ENCODE measurements around the gene INTS6. TPM values are rescaled to one million over a fixed set of nuclear protein-coding genes. Genes with fewer than 3 reads are reported as not detected.
"Not testable (repeated sequence)": the region's sequence is repeated elsewhere in the genome, so short reads cannot be mapped to it uniquely, and the experiment has no call there.

INTS6 gene
- polyA plus RNA-seq, 1 donor (not counting 4 experiments of a cell fraction or from before 2014, with no cell fraction given), result 44.2 TPM

DNA sequence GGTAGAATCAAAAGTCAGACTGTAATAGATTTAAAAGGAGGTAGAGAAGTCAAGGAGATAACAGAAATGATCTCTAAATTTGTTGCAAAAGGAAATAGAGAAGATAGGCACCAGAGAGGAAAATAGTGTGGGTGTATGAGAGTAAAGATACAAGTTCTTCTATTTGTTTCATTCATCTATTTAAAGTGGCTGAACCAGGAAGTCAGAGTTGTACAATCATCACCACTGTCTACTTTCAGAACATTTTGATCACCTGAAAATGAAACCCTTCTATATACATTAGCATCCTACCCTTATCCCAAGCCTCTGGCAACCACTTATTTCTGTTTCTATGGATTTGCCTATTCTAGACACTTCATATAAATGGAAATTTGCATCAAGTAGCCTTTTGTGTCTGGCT, 36.7 kb downstream of the INTS6 start:
- Histone ChIP-seq H3K9me1 (ENCODE audit: control insufficient read depth, extremely low read depth, insufficient read depth, low read length) (no peaks in the 10 kb centered on the region), H3K4me1 (ENCODE audit: control insufficient read depth, extremely low read depth, insufficient read depth, low read length) (no peaks in the 10 kb centered on the region), H3K36me3 (ENCODE audit: control insufficient read depth in 2 of 2, extremely low read depth in 1 of 2, insufficient read depth in 2 of 2, low read length in 2 of 2) (peaks cover 4 to 17% of the 10 kb centered on the region in 2 experiments), H2AFZ (ENCODE audit: control insufficient read depth, low read length) (no peak overlapping the region), H3K9me3 (ENCODE audit: control insufficient read depth, low read depth, low read length) (peaks cover 2% of the 10 kb centered on the region), H3K79me2 (ENCODE audit: control insufficient read depth, insufficient read depth, low read length) (peaks cover 82% of the 10 kb centered on the region), H3K4me3 (ENCODE audit: control insufficient read depth in 2 of 3, extremely low read depth in 1 of 3, insufficient read depth in 2 of 3, low read depth in 1 of 3, low read length in 3 of 3) (no peak overlapping the region), H3K4me2 (ENCODE audit: control insufficient read depth, extremely low read depth, insufficient read depth, low read depth, low read length) (no peak overlapping the region), H3K27me3 (ENCODE audit: control insufficient read depth, extremely low read depth, insufficient read depth, low read length) (no peaks in the 10 kb centered on the region), H3K9ac (ENCODE audit: control insufficient read depth, extremely low read depth, insufficient read depth, low read length) (no peak overlapping the region), H4K20me1 (ENCODE audit: control insufficient read depth, extremely low read depth, insufficient read depth, low read length) (no peaks in the 10 kb centered on the region), H3K27ac (ENCODE audit: control insufficient read depth, insufficient read depth, low read length) (no peak overlapping the region)
- TF ChIP-seq, protein P1, sequence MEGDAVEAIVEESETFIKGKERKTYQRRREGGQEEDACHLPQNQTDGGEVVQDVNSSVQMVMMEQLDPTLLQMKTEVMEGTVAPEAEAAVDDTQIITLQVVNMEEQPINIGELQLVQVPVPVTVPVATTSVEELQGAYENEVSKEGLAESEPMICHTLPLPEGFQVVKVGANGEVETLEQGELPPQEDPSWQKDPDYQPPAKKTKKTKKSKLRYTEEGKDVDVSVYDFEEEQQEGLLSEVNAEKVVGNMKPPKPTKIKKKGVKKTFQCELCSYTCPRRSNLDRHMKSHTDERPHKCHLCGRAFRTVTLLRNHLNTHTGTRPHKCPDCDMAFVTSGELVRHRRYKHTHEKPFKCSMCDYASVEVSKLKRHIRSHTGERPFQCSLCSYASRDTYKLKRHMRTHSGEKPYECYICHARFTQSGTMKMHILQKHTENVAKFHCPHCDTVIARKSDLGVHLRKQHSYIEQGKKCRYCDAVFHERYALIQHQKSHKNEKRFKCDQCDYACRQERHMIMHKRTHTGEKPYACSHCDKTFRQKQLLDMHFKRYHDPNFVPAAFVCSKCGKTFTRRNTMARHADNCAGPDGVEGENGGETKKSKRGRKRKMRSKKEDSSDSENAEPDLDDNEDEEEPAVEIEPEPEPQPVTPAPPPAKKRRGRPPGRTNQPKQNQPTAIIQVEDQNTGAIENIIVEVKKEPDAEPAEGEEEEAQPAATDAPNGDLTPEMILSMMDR (optimal IDR thresholded peaks at IDR 0.05 in 1 of 3, IDR thresholded peaks at IDR 0.05 in 1 of 3, conservative IDR thresholded peaks at IDR 0.05 in 1 of 3; ENCODE audit: extremely low read depth in 1 of 3, insufficient read depth in 2 of 3, low read length in 3 of 3), result no peak
- no peak for TF ChIP-seq EZH2 (IDR thresholded peaks at IDR 0.05; ENCODE audit: low read length)
- DNase-seq (ENCODE audit: low read depth, low spot score), result no peak
- dilution Hi-C loops (cut with MboI; ENCODE audit: extremely low pct_ligation_motif_present, low sequenced_read_pairs), result no loop called here
- FAIRE-seq, result no peak

DNA sequence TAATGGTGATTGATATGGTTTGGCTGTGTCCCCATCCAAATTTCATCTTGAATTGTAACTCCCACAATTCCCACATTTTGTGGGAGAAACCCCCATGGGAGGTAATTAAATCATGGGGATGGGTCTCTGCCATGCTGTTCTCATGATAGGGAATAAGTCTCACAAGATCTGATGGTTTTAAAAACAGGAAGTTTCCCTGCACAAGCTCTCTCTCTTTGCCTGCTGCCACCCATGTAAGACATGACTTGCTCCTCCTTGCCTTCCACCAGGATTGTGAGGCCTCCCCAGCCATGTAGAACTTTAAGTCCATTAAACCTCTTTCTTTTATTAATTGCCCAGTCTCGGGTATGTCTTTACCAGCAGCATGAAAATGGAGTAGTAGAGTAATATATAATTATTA, 37.5 kb downstream of the INTS6 start:
- H2AFZ ChIP-seq (ENCODE audit: control insufficient read depth, low read length); H3K4me3 ChIP-seq (ENCODE audit: control insufficient read depth in 2 of 3, extremely low read depth in 1 of 3, insufficient read depth in 2 of 3, low read depth in 1 of 3, low read length in 3 of 3); H3K9me3 ChIP-seq (ENCODE audit: control insufficient read depth, low read depth, low read length); H3K4me1 ChIP-seq (ENCODE audit: control insufficient read depth, extremely low read depth, insufficient read depth, low read length); H4K20me1 ChIP-seq (ENCODE audit: control insufficient read depth, extremely low read depth, insufficient read depth, low read length); H3K9ac ChIP-seq (ENCODE audit: control insufficient read depth, extremely low read depth, insufficient read depth, low read length); FAIRE-seq; H3K9me1 ChIP-seq (ENCODE audit: control insufficient read depth, extremely low read depth, insufficient read depth, low read length); H3K27ac ChIP-seq (ENCODE audit: control insufficient read depth, insufficient read depth, low read length); H3K36me3 ChIP-seq (ENCODE audit: control insufficient read depth in 2 of 2, extremely low read depth in 1 of 2, insufficient read depth in 2 of 2, low read length in 2 of 2); DNase-seq (ENCODE audit: low read depth, low spot score); dilution Hi-C loops (cut with MboI; ENCODE audit: extremely low pct_ligation_motif_present, low sequenced_read_pairs); H3K27me3 ChIP-seq (ENCODE audit: control insufficient read depth, extremely low read depth, insufficient read depth, low read length); H3K4me2 ChIP-seq (ENCODE audit: control insufficient read depth, extremely low read depth, insufficient read depth, low read depth, low read length): not testable (repeated sequence)
- H3K79me2 ChIP-seq (ENCODE audit: control insufficient read depth, insufficient read depth, low read length), result peaks cover 79% of the 10 kb centered on the region

DNA sequence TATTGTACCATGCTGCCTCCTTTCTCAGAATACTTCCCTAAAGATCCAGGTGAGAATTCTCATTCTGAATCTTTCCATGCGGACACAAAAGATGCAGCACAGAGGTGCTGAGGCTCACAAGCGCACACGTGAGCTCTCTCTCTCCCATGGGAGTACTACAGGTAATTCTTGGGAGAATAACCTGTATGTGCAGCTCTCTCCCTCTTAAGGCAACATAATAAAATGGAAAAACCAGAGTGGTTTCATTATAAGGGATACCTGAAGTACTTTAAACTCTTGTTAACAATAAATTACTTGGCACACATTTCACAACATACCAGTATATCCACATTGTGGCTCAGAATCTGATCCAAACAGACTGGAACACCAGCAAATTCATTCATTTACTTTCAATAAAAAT, 40.4 kb downstream of the INTS6 start:
- Histone ChIP-seq H3K4me3 (ENCODE audit: control insufficient read depth in 2 of 3, extremely low read depth in 1 of 3, insufficient read depth in 2 of 3, low read depth in 1 of 3, low read length in 3 of 3) (no peak overlapping the region), H3K27ac (ENCODE audit: control insufficient read depth, insufficient read depth, low read length) (no peak overlapping the region), H2AFZ (ENCODE audit: control insufficient read depth, low read length) (no peak overlapping the region), H3K9ac (ENCODE audit: control insufficient read depth, extremely low read depth, insufficient read depth, low read length) (no peak overlapping the region), H3K36me3 (ENCODE audit: control insufficient read depth in 2 of 2, extremely low read depth in 1 of 2, insufficient read depth in 2 of 2, low read length in 2 of 2) (peaks cover 0 to 9% of the 10 kb centered on the region in 2 experiments), H3K9me1 (ENCODE audit: control insufficient read depth, extremely low read depth, insufficient read depth, low read length) (no peaks in the 10 kb centered on the region), H3K4me1 (ENCODE audit: control insufficient read depth, extremely low read depth, insufficient read depth, low read length) (no peaks in the 10 kb centered on the region), H3K27me3 (ENCODE audit: control insufficient read depth, extremely low read depth, insufficient read depth, low read length) (no peaks in the 10 kb centered on the region), H3K4me2 (ENCODE audit: control insufficient read depth, extremely low read depth, insufficient read depth, low read depth, low read length) (no peak overlapping the region), H3K79me2 (ENCODE audit: control insufficient read depth, insufficient read depth, low read length) (peaks cover 77% of the 10 kb centered on the region), H4K20me1 (ENCODE audit: control insufficient read depth, extremely low read depth, insufficient read depth, low read length) (no peaks in the 10 kb centered on the region), H3K9me3 (ENCODE audit: control insufficient read depth, low read depth, low read length) (peaks cover 2% of the 10 kb centered on the region)
- TF ChIP-seq, protein P1 (optimal IDR thresholded peaks at IDR 0.05 in 1 of 3, IDR thresholded peaks at IDR 0.05 in 1 of 3, conservative IDR thresholded peaks at IDR 0.05 in 1 of 3; ENCODE audit: extremely low read depth in 1 of 3, insufficient read depth in 2 of 3, low read length in 3 of 3), result no peak
- TF ChIP-seq EZH2 (IDR thresholded peaks at IDR 0.05; ENCODE audit: low read length), result no peak
- DNase-seq (ENCODE audit: low read depth, low spot score) (no peak), FAIRE-seq (no peak)
- dilution Hi-C loops (cut with MboI; ENCODE audit: extremely low pct_ligation_motif_present, low sequenced_read_pairs), result no loop called here

Data from keratinocyte (primary cell).